NCI-H82 treated with DMSO at 0.1 percent for 48 hours (cell line): ENCODE results near the gene GNG2.

Experiments
- DNase-seq: peaks from one replicate; lab custom pipeline; 2025; ENCODE audit not compliant: unreplicated experiment; lab: John Stamatoyannopoulos, UW

The GNG2 gene

GRCh38 chr14:51855234-51855633 lies 5.2 kb upstream of the GNG2 start:
- DNase-seq: no peak

GRCh38 chr14:51856792-51857296 lies 3.6 kb upstream of the GNG2 start:
- DNase-seq: no peak

GRCh38 chr14:51859131-51859530 lies 1.3 kb upstream of the GNG2 start:
- DNase-seq: no peak

- no peak for DNase-seq
Measured at GRCh38 chr14:51860825-51861499, 550 bp downstream of the GNG2 start.

- DNase-seq: no peak
Measured at GRCh38 chr14:51862176-51862796, 1.9 kb downstream of the GNG2 start.

- DNase-seq: no peak
Measured at GRCh38 chr14:51862860-51863259, 2.4 kb downstream of the GNG2 start.

- DNase-seq: peak; percentile 46
Measured at GRCh38 chr14:51865953-51866747, 5.7 kb downstream of the GNG2 start.

- no peak for DNase-seq
Measured at GRCh38 chr14:51867741-51868140, 7.3 kb downstream of the GNG2 start.

- no peak for DNase-seq
Measured at GRCh38 chr14:51868405-51868804, 8.0 kb downstream of the GNG2 start.

- no peak for DNase-seq
Measured at GRCh38 chr14:51869411-51870100, 9.1 kb downstream of the GNG2 start.

GRCh38 chr14:51870606-51871005 lies 10.2 kb downstream of the GNG2 start:
- DNase-seq: no peak

GRCh38 chr14:51871846-51872245 lies 11.4 kb downstream of the GNG2 start:
- no peak for DNase-seq

GRCh38 chr14:51872396-51872795 lies 12.0 kb downstream of the GNG2 start:
- DNase-seq: no peak

- no peak for DNase-seq
Measured at GRCh38 chr14:51873221-51873893, 12.9 kb downstream of the GNG2 start.

GRCh38 chr14:51877810-51878209 lies 17.4 kb downstream of the GNG2 start:
- DNase-seq: peak; percentile 56

- DNase-seq: no peak
Measured at GRCh38 chr14:51879170-51879569, 18.8 kb downstream of the GNG2 start.

- no peak for DNase-seq
Measured at GRCh38 chr14:51880835-51881580, 20.6 kb downstream of the GNG2 start.

- DNase-seq: no peak
Measured at GRCh38 chr14:51881636-51882035, 21.2 kb downstream of the GNG2 start.

- no peak for DNase-seq
Measured at GRCh38 chr14:51883232-51883631, 22.8 kb downstream of the GNG2 start.
